Posterior cingulate gyrus (tissue), 11 donors: Measurements from ENCODE around the gene SMOC1.
A peak's percentile ranks its signal among the peaks of the same experiment; 100 is the strongest.

Source experiments
- DNase-seq, 10 donors: peaks; one replicate each; pipeline versions ENCODE4 v3.0.0 to v3.0.0-alpha.2; 2020 to 2021; ENCODE audit warnings: mixed read lengths in 3 of 10
- intact Hi-C: fragments of 100-400 bp; cut with DNase I; formaldehyde crosslinking; loops from one replicate; pipeline ENCODE4 v1.15.1; 2023

The SMOC1 gene

GRCh38 chr14:69968132-69968531 lies 88.9 kb downstream of the SMOC1 start:
- intact Hi-C loops: no loop called here
- DNase-seq: no peak

DNA sequence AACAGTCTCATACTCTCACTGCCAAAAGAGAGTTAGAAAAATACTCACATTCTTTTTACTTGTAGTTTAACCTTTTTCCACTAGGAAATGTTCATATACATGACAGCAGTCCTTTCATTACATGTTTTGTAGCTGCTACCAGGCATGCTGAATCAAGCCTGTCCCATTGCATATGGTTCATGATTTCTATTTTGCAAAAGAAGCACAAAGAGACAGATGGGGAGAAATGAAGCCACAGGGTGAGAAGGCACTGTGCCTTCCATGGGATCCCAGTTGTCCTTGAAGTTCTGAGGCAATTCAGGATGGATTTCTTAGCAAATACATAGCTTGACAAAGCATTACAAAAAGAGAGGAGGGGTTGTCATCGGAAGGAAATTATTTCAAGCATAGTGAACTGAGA lies 89.5 kb downstream of the SMOC1 start:
- DNase-seq: no peak
- intact Hi-C loops: no loop called here

DNA sequence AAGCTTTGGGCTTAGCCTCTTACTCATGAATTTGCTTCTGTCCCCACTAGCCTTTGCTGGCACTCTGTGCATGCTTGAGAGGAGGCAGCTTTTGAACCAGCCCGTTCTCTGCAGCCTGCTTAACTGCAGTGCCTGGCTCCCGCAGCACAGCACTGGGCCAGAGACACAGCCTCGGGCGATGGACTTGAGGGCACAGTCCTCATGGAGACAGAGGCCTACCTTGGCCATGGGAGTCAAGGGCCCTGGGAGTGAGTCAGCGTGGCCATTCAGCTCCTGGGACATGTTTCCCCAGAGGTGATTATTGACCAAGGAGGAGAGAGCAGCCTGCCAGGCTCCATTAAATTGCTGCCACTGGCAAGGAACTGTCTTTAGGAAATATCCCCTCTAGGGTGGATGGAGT lies 93.5 kb downstream of the SMOC1 start:
- DNase-seq: peak in 1 of 10 donors; percentile 82
- intact Hi-C loops: no loop called here

GRCh38 chr14:69973846-69974245 lies 94.6 kb downstream of the SMOC1 start:
- no peak for DNase-seq
- intact Hi-C loops: no loop called here

GRCh38 chr14:69979882-69980281 lies 100.7 kb downstream of the SMOC1 start:
- peak in 7 of 10 donors; percentile 38 to 95 (median 55) for DNase-seq
- intact Hi-C loops: no loop called here

DNA sequence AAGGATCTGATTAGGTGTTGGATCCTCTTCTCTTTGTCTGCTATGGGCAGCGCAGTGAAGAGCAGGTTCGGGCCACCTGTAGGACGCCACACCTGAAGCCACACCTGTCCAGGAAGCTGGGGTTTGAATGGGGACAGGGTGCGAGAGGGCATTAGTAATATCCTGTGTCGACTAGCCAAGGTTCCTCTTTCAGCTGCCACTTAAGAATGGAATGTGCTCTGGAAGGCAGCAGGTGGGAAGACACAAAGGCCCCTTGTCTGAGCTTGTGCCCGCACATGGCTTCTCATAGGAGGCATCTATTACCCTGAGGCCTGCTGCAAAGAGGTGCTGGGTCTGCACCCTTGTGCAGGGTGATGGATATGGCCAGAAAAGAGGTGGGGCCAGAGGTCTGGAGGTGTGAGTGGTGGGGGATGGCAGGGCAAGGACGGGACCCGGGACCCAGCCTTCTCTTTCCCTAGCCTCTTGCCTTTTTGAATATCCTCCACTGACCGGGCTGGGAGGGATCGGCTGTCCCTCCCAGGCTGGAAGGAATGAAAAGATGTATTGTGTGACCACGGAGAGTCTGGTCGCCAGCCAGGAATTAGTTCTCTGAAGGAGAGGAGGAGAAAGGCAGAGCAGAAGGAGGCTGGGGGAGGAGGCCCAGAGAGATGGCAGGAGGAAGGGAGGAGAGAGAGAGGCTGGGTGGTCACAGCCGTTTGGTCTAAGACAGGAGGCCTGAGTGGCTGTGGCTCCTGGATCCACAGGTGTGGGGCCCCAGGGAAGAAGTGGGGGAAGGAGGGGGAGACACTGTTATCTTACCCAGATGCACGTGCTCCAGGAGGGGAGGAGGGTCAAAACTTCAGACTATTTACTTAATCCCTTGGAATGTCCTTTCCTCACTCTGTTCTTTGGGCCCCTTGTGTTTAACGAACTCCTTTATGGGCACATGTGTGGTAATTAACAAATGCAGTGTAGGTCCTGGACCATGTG lies 101.5 kb downstream of the SMOC1 start:
- intact Hi-C loops: no loop called here
- peak in 9 of 10 donors; percentile 18 to 93 (median 68) for DNase-seq

DNA sequence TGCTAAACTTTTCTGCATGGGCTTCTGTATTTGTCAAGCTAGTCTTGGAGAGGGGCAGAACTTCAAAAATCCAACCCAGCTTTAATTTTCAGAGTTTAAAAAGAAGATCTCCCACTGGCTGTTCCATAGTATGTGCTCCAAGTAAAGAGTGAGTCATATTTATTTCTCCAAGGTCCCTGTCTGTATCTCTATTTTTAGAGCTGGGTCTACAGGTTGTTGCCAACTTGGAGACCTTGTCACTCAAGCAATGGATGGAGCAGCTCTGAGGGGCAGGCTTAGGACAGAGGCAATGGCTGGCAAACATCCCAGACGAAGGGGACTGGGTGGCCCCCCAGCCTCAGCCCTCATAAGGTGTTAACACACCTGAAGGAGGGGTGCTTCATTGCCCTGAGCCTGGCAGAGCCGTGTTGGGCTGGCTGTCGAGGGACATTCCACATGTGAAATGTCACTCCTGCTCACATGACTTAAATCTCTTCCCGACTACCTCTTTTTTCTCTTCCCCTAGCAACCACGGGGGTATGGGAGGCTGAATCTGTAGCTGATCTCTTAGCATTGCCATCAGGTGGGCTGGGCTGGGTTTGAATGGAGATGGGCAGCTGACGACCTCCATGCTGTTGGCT lies 103.1 kb downstream of the SMOC1 start:
- intact Hi-C loops: no loop called here
- DNase-seq: no peak

DNA sequence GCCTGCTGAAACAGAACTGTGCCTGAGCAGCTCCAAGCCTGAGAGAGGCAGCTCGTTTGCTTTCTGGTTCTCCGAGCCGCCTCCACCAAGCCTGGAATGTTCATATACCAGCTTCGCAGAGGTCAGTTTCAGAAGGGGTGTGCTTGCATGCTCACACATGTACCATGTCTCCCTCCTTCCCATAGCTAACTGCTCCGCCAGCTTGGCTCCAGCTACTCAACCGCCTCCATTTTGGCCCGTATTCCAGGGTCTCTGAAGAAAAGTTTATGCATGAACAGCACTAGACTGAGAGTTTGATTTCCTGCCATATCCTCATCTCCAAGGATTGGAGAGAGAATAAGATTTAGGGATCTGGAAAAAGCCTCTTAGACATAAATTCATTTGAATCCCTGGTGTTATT lies 103.7 kb downstream of the SMOC1 start:
- no peak for DNase-seq
- intact Hi-C loops: no loop called here

DNA sequence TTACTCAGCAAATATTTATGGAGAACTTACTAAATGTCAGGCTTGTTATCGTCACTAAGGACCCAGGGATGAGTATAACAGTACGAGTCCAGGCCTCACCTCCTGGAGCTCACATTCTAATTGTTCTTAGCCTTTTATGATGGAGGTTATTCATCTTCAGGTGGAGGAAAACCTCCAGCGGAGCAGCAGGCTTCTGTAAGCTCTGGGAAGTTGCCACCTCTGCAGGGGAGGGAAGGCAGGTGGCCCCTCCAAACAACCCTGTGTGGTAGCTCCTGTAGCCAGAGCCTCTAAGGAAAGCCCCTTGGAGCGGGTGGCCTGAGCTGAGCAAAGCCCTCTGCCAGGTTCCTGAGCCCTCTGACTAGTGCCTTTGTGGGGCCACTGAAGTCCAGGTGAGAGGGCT lies 104.1 kb downstream of the SMOC1 start:
- intact Hi-C loops: no loop called here
- DNase-seq: no peak

GRCh38 chr14:69985463-69985862 lies 106.2 kb downstream of the SMOC1 start:
- DNase-seq: no peak
- intact Hi-C loops: no loop called here

DNA sequence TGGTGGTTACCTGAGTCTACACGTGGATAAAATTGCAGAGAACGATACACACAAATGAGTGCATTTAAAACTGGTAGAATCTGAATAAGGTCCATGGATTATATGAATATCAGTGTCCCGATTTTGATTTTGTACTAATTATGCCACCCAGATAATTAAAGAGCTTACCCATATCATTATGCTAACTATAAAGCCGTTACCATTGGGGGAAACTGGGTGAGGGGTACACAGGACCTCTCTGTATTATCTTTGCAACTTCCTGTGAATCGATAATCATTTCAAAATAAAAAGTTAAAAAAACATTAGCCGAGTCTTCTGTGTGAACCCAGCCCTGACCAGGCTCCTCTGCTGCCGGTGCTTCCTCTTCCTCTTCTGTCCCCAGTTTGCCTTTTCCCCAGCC lies 107.1 kb downstream of the SMOC1 start:
- intact Hi-C loops: no loop called here
- DNase-seq: no peak

GRCh38 chr14:69987406-69988121 lies 108.3 kb downstream of the SMOC1 start:
- DNase-seq: peak in 3 of 10 donors; percentile 20 to 84 (median 72)
- intact Hi-C loops: no loop called here

GRCh38 chr14:69988979-69989378 lies 109.8 kb downstream of the SMOC1 start:
- intact Hi-C loops: no loop called here
- no peak for DNase-seq

- intact Hi-C loops: no loop called here
- DNase-seq: peak in 1 of 10 donors; percentile 59
These were observed 110.4 kb downstream of the SMOC1 start for GRCh38 chr14:69989622-69990021.

DNA sequence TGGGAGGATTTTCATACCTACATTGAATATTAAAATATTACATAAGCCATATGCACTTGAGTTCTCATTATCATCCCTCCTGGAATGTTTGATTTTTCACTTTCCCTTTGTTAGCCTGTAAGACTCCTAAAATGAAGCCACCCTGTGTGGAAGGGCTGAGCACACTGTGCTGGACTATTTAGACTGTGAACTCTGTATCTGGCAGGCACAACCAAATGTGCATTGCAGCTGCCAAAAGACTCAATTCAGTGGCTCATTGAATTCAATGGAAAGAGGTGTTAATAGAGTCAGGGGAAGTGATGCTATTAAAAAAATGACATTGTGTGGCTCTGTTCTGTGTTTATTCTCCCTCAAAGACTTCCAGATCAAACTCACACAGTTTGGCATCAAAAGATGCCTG lies 111.1 kb downstream of the SMOC1 start:
- peak in 1 of 10 donors; percentile 17 for DNase-seq
- intact Hi-C loops: no loop called here

DNA sequence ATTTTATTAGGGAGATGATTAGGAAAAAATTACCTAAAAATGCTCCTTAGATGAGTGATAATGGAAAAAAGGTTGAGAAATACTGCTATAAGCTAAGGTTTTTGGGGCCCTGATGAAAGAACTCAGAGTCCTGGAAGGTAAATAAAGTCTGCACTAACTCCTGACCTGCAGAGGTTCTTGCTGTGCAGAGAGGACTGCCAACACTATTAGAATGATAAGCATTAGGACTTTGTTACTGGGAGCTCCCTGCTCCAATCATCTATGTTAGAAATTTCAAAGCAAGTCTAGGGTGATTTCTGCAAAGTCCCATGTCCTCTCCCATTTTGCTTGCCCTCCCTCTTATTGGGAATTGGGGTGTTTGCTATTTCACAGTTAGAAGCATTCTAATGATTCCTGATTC lies 112.2 kb downstream of the SMOC1 start:
- no peak for DNase-seq
- intact Hi-C loops: no loop called here

DNA sequence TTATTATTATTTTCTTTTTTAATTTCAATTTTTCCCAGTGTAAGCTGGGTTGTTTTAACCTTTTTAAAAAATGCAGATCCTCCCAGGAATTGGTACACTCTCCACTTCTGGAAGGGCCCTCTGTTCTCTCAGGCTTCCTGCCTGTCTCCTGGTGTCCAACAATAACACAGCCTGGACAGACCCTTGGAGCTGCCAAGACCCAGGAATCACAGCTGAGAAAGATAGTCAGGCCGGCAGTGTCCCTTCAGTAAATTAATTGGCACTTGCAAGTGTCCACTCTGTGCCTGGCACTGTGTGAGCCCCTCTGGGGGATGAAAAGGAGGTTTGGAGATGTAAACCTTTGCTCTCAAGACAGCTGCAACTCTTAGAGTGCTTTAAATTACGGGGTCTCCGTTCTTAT lies 113.3 kb downstream of the SMOC1 start:
- intact Hi-C loops: no loop called here
- DNase-seq: peak in 1 of 10 donors; percentile 61

DNA sequence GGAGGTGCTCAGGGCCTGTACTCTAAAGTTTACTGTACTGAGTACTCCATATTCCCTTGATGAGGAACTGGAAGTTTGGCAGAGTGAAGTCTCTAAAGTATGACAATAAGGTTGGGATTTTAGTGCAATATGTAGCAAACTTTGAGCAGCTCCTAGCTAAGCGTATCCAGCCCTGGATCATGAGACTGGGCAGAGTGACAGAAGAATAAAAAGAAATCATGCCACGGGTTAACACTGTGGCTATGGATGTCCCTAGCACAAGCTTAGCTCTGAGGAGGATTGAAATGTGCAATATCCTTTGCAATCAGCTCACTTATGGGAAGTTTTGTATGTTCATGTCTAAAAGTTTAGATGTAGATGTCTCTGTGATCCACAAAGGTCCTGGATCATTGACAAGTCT lies 114.1 kb downstream of the SMOC1 start:
- no peak for DNase-seq
- intact Hi-C loops: no loop called here

GRCh38 chr14:69994002-69994401 lies 114.8 kb downstream of the SMOC1 start:
- DNase-seq: no peak
- intact Hi-C loops: no loop called here

GRCh38 chr14:69996216-69996615 lies 117.0 kb downstream of the SMOC1 start:
- intact Hi-C loops: no loop called here

GRCh38 chr14:69997849-69998248 lies 118.6 kb downstream of the SMOC1 start:
- intact Hi-C loops: no loop called here

More at GRCh38 chr14:69996216-69996615, 117.0 kb downstream of the SMOC1 start:
- DNase-seq: no peak

More at GRCh38 chr14:69997849-69998248, 118.6 kb downstream of the SMOC1 start:
- DNase-seq: no peak
